Stimulated activated CD8-positive, alpha-beta memory T cell treated with anti-CD3 and anti-CD28 coated beads, Interleukin-7, amount 100 ng/mL, for 4 hours (primary cell): ENCODE results near the gene CENPA.
"Not testable (repeated sequence)": the region's sequence is repeated elsewhere in the genome, so short reads cannot be mapped to it uniquely, and the experiment has no call there.

Experiments
- DNase-seq, 2 donors: peaks; one replicate each; pipeline ENCODE4 v3.0.0-alpha.2; 2020; ENCODE audit warnings: low read depth in 2 of 2

Gene CENPA

GRCh38 chr2:26760991-26761390 lies 24.9 kb upstream of the CENPA start:
- not testable (repeated sequence) for DNase-seq

- DNase-seq: no peak
Measured at GRCh38 chr2:26763019-26763418, 22.8 kb upstream of the CENPA start.

- peak; percentile 47 to 82 for DNase-seq
Measured at GRCh38 chr2:26764078-26764887, 21.6 kb upstream of the CENPA start, which contains the start of gene SLC35F6. Gene SLC35F6 (plus strand): TSS chr2:26764284. CDS start chr2:26764350, 66 bp downstream.

- DNase-seq: no peak
Measured at GRCh38 chr2:26764906-26765305, 20.9 kb upstream of the CENPA start.

GRCh38 chr2:26765475-26766200 lies 20.2 kb upstream of the CENPA start:
- no peak for DNase-seq

GRCh38 chr2:26767129-26767528 lies 18.7 kb upstream of the CENPA start:
- no peak for DNase-seq

GRCh38 chr2:26767894-26768487 lies 17.9 kb upstream of the CENPA start:
- no peak for DNase-seq

- no peak for DNase-seq
Measured at GRCh38 chr2:26768759-26769088, 17.1 kb upstream of the CENPA start.

- peak in 1 of 2 donors; percentile 20 for DNase-seq
Measured at GRCh38 chr2:26769089-26769761, 16.6 kb upstream of the CENPA start.

GRCh38 chr2:26770986-26771586 lies 14.8 kb upstream of the CENPA start:
- no peak for DNase-seq

GRCh38 chr2:26772064-26773001 lies 13.5 kb upstream of the CENPA start:
- DNase-seq: no peak

- no peak for DNase-seq
Measured at GRCh38 chr2:26776195-26776800, 9.6 kb upstream of the CENPA start.

- DNase-seq: no peak
Measured at GRCh38 chr2:26778098-26778497, 7.8 kb upstream of the CENPA start.

- DNase-seq: no peak
Measured at GRCh38 chr2:26778507-26778906, 7.3 kb upstream of the CENPA start.

GRCh38 chr2:26780203-26780760 lies 5.6 kb upstream of the CENPA start:
- DNase-seq: no peak

- DNase-seq: no peak
Measured at GRCh38 chr2:26782876-26783704, 2.8 kb upstream of the CENPA start.

GRCh38 chr2:26784570-26785234 lies 1.2 kb upstream of the CENPA start:
- no peak for DNase-seq
